Mesothelial cell of epicardium (in vitro differentiated cells): ENCODE measurements around the gene CAMK2B. TPM values are rescaled to one million over a fixed set of nuclear protein-coding genes. Genes with fewer than 3 reads are reported as not detected.

Experiments
- DNase-seq, 2 experiments: peaks; one replicate each; pipeline ENCODE4 v3.0.0; 2021; ENCODE audit warnings: low spot score in 2 of 2; ENCODE audit not compliant: unreplicated experiment in 2 of 2
- H3K27ac Mint-ChIP-seq: 2 replicates; pipeline ENCODE4 v1.8.0; 2021; ENCODE audit warnings: mixed read lengths
- H3K27me3 Mint-ChIP-seq: 2 replicates; pipeline ENCODE4 v1.8.0; 2021; ENCODE audit warnings: low read depth, mixed read lengths
- H3K36me3 Mint-ChIP-seq: 2 replicates; pipeline ENCODE4 v1.8.0; 2021; ENCODE audit warnings: mixed read lengths
- H3K4me1 Mint-ChIP-seq: 2 replicates; pipeline ENCODE4 v1.8.0; 2021; ENCODE audit warnings: mixed read lengths
- H3K4me3 Mint-ChIP-seq: 2 replicates; pipeline ENCODE4 v1.8.0; 2021; ENCODE audit warnings: mild to moderate bottlenecking, moderate library complexity, mixed read lengths
- H3K9me3 Mint-ChIP-seq: 2 replicates; pipeline ENCODE4 v1.8.0; 2021; ENCODE audit warnings: mixed read lengths
- total RNA-seq: library from RNA; stranded (reverse); gene quantifications from 3 replicates; pipeline ENCODE4 v1.2.1, GENCODE V29; 2021
- TF ChIP-seq, protein P1 (sequence below): fragments of 200-600 bp; sonication (generic); IDR thresholded peaks from one replicate; pipeline ENCODE4 v1.5.0; 2021; ENCODE audit warnings: antibody characterized with exemption; ENCODE audit not compliant: unreplicated experiment

The CAMK2B gene
- total RNA-seq, 1 donor from 2014 or later: 1.8 TPM

DNA sequence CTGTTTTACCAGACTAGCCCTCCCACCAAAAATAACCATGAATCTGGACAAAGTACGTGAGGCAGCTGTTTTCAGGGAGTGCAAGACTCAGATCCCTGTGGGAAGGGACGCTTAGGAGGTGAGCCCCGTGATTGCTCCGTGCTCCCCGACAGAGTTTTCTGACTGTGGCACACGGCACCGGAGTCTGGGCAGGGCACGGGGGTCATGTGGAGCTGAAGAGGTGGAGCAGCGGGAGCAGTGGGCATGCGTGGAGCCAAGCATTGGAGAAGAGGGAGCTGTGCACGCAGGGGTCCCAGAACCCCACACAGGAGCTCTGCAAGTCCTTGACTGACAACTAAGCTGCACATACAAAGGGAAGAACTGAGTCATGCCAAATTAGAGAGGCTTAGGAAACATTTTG lies 11.1 kb upstream of the CAMK2B start:
- Mint-ChIP-seq H3K27me3 (peaks cover 45% of the 10 kb centered on the region), H3K4me3 (no peak overlapping the region), H3K36me3 (no peaks in the 10 kb centered on the region), H3K27ac (no peak overlapping the region), H3K4me1 (peaks cover 17% of the 10 kb centered on the region), H3K9me3 (peaks cover 9% of the 10 kb centered on the region)
- TF ChIP-seq, protein P1, sequence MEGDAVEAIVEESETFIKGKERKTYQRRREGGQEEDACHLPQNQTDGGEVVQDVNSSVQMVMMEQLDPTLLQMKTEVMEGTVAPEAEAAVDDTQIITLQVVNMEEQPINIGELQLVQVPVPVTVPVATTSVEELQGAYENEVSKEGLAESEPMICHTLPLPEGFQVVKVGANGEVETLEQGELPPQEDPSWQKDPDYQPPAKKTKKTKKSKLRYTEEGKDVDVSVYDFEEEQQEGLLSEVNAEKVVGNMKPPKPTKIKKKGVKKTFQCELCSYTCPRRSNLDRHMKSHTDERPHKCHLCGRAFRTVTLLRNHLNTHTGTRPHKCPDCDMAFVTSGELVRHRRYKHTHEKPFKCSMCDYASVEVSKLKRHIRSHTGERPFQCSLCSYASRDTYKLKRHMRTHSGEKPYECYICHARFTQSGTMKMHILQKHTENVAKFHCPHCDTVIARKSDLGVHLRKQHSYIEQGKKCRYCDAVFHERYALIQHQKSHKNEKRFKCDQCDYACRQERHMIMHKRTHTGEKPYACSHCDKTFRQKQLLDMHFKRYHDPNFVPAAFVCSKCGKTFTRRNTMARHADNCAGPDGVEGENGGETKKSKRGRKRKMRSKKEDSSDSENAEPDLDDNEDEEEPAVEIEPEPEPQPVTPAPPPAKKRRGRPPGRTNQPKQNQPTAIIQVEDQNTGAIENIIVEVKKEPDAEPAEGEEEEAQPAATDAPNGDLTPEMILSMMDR: no peak
- DNase-seq: no peak

GRCh38 chr7:44335184-44335583 lies 9.8 kb upstream of the CAMK2B start:
- TF ChIP-seq, protein P1: no peak
- DNase-seq: no peak
- no peaks in the 10 kb centered on the region for H3K36me3 Mint-ChIP-seq
- peaks cover 9% of the 10 kb centered on the region for H3K9me3 Mint-ChIP-seq
- H3K4me1 Mint-ChIP-seq: peaks cover 17% of the 10 kb centered on the region
- H3K4me3 Mint-ChIP-seq: no peak overlapping the region
- H3K27me3 Mint-ChIP-seq: peaks cover 52% of the 10 kb centered on the region
- no peak overlapping the region for H3K27ac Mint-ChIP-seq

DNA sequence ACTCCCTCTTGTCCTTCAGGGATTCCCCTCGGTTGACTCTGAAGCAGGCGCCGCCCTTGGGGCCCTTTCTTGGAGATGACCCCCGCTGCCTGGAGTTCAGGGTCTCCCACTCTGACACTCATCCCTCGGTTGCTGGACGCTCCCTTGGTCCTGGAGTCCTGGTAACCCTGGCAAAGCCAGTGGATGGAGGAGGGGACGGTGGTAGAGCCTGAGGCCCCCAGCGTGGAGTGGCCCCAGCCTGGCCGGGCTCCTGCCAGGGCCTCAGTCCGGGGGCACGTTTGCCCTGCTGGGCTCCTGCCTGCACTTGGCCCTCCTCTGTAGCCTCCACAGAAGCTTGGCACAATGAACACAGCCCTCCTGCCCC lies 9.3 kb upstream of the CAMK2B start:
- H3K4me1 Mint-ChIP-seq: peaks cover 17% of the 10 kb centered on the region
- H3K9me3 Mint-ChIP-seq: peaks cover 9% of the 10 kb centered on the region
- TF ChIP-seq, protein P1: no peak
- H3K36me3 Mint-ChIP-seq: no peaks in the 10 kb centered on the region
- peaks cover 51% of the 10 kb centered on the region for H3K27me3 Mint-ChIP-seq
- no peak for DNase-seq
- no peak overlapping the region for H3K4me3 Mint-ChIP-seq
- no peak overlapping the region for H3K27ac Mint-ChIP-seq

- no peak overlapping the region for H3K4me3 Mint-ChIP-seq
- H3K27me3 Mint-ChIP-seq: peaks cover 45% of the 10 kb centered on the region
- no peaks in the 10 kb centered on the region for H3K36me3 Mint-ChIP-seq
- peaks cover 17% of the 10 kb centered on the region for H3K4me1 Mint-ChIP-seq
- TF ChIP-seq, protein P1: no peak
- no peak for DNase-seq
- peaks cover 9% of the 10 kb centered on the region for H3K9me3 Mint-ChIP-seq
- H3K27ac Mint-ChIP-seq: no peak overlapping the region
Measured at GRCh38 chr7:44333911-44334733, 8.7 kb upstream of the CAMK2B start.

GRCh38 chr7:44331682-44332081 lies 6.3 kb upstream of the CAMK2B start:
- Mint-ChIP-seq H3K4me1 (peaks cover 17% of the 10 kb centered on the region), H3K9me3 (no peaks in the 10 kb centered on the region), H3K4me3 (no peak overlapping the region), H3K27me3 (peaks cover 49% of the 10 kb centered on the region), H3K27ac (no peak overlapping the region), H3K36me3 (no peaks in the 10 kb centered on the region)
- DNase-seq: no peak
- TF ChIP-seq, protein P1: no peak
